GM18499 (cell line): Measurements from ENCODE around the gene PPA2.
"Not testable (repeated sequence)": the region's sequence is repeated elsewhere in the genome, so short reads cannot be mapped to it uniquely, and the experiment has no call there.

Source experiments
- ATAC-seq: cut with Tn5 transposase; IDR thresholded peaks from one replicate; pipeline ENCODE4 v1.9.1; 2021; ENCODE audit warnings: moderate number of reproducible peaks; ENCODE audit not compliant: insufficient read depth, unreplicated experiment

Gene PPA2

DNA sequence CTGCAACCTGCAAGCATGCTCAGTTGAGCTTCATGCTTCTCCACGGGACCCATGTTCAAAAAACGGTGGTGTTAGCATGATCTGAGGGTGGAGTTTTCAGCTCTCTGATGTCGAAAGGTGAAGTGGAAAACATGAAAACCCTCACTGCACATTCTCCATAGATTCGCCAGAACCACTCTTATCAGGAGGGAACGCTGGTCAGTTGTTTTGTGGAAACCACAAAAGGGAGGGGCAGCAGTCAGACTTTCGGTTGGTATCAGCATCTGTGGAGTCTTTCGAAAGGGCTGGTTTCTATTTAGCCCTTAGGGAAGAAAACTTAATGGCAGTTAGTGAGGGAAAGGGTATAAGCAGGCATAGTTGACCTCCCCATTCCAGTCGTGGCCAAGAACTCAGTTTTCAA is 12.6 kb downstream of the PPA2 start:
- no peak for ATAC-seq

DNA sequence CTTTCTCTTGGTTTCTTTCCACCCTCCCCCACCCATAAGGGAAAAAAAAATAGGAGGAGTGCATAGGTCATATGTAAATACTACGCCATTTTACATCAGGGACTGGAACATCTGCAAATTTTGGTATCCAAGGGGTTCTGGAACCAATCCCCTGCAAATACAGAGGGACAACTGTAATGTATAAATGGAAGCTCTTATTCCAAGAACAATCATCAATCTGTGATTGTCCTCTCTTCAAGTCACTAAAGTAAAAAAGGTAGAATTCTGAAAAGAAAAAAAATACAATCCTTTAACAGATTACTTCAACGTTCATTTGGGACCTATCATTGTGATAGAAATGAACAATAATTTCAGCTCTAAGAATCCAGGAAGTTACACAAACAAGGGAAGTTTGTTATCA is 13.6 kb downstream of the PPA2 start:
- ATAC-seq: no peak

DNA sequence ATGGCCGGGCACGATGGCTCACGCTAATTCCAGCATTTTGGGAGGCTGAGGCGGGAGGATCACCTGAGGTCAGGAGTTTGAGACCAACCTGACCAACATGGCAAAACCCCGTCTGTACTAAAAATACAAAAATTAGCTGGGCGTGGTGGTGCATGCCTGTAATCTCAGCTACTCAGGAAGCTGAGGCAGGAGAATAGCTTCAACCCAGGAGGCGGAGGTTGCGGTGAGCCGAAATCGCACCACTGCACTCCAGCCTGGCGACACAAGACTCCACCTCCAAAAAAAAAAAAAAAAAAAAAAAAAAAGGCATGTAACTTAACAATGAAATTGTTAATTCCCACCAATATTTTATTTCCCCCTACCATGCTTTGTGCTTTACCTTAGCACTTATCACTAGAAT is 15.3 kb downstream of the PPA2 start:
- ATAC-seq: not testable (repeated sequence)

DNA sequence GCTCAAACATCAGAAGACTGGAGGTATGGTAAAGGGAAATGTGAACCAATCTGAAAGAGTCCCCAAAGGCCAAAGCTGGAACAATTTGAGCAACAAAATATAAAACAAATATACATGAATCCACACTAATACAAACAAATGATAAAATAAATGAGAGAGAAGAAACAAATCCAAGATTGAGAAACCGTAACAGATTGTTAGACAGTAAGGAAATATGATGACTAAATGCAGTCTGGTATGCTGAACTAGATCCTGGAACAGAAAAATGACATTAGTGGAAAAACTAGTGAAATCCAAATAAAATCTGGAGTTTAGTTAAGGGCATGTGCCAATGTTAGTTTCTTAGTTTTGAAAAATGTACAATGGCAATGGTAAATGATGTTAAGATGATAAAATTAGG is 15.9 kb downstream of the PPA2 start:
- no peak for ATAC-seq

DNA sequence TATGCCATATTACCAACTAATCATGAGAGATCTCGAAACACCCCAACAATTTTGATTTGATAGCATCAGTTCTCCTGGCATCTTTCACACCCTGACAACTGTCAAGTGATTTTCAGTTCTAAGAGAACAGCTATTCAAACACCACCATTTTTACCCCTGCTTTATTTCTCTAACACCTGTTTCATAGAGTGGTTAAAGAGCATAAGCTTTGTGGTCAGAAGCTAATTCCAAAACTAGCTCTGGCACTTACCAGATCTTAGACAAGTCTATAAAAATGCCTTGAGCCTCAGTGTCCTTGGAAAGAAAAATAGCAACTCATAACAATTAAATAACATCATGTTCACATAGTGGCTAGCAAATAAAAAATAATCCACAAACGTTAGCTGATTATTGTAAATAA is 17.9 kb downstream of the PPA2 start:
- ATAC-seq: no peak

DNA sequence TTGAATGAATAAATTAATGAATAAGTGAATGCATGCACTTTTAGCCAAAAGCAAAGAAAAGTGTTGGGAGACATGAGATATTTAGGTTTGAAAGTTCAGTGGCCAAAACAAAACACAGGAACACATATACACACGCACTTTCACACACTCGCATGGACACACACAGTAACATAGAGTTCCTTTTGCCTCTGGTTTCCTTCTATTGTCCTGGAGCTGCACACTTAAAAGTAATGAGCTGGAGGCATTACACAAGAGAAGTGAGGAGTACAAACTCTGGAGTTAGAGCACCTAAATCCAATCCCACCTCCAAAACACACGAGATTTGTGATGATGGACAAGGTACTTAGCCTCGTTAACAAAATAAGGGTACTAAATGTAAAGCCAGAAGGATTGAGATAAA is 18.7 kb downstream of the PPA2 start:
- ATAC-seq: no peak

DNA sequence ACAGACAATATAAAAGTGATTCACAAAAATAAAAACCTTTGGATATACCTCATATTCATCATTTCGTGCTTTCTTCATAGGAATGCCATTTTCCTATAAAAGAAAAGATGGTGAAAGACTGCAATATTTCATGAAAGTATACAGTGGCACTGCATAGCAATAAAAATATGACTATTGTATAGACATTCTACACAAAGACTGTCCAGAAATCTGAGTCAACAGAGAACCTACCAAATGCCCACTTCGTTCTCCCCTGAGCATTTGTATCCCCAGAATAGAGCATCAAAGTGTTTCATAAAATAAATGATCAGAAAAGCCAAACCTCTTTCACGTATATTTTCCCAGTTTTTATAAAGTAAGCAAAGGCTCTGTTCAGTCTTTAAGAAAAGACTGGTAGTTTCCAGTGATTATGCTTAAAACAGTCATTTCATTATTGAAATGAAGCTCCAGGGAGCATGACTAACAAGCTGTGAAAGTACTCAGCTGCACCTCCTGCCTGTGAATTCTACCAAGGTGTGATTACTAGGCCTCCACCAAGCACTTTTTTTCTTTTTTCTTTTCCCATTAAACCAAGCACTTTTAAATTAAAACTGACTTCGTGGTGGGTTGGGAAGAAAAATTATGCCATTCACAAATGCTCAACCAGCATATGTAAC is 20.2 kb downstream of the PPA2 start:
- peak; percentile 85 for ATAC-seq

DNA sequence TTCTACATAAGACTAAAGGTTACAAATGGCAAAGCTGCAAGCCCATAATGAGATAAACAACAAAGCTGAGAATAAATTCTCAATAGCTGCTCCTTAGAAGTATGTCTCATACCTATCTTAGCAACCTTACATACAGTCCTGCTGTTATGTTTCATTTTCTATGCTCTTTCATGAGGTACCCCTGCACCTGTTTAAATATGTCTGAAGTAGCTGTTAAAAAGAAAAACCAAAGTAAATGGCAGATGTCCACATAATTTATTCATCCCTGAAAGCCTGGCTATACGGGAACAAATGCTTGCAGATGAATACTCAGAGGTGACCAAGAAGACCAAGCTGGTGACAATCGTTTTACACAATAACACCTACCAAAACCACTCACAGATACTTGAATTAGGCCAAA is 22.5 kb downstream of the PPA2 start:
- no peak for ATAC-seq

DNA sequence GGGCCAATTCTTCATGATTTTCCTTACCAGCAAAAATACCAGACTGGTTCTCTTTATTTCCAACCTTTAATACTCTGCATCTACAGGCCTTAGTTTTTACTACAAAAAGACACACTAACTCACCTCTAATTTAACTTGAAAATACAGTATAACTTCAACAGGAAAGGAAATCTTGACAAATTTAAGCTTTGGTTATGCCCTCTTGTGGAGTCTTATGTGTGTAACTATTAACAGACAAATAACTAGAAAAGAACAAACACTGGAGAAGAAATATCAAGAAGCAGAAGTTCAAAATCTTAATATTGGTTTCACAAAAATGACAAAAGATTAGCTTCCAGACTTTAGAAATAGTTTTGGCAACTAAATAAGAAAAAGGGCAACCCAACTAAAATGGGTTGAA is 33.0 kb downstream of the PPA2 start:
- no peak for ATAC-seq

DNA sequence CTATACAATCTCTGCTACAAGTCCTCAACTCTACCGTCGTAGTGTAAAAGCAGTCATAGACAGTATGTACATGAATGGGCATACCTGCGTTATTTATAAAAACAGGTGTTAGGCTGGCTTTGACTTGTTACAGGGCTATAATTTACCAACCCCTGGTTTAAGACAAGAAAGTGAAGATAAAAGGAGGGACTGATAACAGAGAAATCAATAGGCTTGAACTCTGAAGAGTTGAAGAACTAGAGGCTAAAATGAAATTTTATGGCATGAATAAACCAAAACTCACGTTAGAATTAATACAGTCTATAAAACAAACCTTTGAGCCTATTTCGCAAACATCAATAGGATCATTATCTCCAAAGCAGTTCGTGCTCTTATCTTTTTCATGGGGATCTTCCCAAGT is 36.2 kb downstream of the PPA2 start:
- ATAC-seq: no peak

DNA sequence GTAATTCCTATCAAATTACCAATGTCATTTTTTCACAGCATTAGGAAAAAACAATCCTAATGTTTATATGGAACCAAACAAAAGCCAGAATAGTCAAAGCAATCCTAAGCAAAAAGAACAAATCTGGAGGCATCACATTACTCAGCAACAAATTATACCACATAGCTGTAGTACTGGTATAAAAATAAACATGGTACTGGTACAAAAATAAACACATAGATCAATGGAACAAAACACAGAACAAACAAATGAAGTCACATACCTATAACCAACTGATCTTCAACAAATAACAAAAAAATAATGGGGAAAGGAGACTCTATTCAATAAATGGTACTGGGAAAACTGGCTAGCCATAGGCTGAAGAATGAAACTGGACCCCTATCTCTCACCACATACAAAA is 37.4 kb downstream of the PPA2 start:
- ATAC-seq: no peak

DNA sequence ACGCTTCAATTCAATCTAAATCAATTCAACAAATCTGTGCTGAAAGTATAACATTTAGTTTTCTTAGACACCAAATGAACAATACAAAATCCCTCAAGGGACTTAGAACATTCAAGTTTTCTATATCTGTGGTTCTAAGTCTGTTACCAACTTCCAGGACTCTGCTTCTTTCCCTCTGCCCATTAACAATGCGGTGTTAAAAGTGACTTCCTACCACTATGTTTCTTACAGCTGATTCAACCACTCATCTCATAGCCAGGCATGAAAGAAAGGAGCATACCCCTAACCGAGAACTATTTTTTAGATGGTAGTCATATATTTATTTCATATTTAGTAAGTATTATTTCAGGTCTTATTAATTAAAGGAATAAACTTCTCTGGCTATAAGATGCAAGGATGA is 38.9 kb downstream of the PPA2 start:
- ATAC-seq: no peak

DNA sequence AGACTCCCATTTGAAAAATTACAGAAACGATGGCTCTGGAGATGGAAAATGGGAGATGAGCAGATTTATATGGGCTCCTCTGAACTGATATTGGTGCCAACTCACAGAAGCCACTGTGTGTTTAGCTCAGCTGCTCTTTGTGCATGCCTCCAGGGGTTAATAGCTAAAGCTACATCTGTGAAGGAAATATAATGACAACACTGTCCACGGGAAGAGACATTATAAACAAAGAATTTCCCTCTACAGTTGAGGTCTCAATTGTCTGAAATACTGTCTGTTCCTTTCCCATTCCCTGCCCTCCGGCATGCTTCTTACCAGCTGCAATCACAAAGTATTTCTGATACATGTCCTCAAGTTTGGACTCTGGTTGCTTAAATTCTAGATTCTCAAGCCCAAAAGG is 40.4 kb downstream of the PPA2 start:
- ATAC-seq: no peak

DNA sequence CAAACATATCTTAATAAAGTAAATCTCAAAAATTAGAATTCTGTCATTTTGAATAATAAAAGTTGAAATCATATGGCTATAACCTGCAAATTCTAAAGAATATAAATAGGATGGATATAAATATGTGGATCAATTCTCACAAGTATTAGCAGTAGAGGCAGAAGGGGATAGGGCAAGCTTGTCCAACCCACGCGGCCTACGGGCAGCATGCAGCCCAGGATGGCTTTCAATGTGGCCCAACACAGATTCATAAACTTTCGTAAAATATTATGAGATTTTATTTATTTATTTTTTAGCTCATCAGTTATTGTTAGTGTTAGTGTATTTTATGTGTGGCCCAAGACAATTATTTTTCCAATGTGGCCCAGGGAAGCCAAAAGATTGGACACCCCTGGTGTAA is 41.4 kb downstream of the PPA2 start:
- no peak for ATAC-seq

DNA sequence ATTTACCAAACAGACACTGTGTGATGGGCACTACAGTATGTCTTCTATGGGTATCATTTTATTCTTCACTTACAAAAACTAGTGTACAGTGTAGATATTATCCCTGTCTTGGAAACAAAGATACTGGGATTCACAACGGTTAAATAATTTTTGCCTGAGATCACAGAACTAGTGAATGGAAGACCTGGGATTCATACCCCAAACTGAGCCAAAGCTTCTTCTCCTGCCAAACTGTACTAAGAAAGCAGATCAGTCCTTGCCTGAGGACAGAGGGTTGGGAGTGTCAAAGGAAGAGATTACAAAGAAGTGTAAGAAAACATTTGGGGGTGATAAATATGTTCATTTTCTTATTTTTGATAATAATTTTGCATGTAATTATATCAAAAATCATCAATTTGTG is 43.1 kb downstream of the PPA2 start:
- ATAC-seq: no peak

DNA sequence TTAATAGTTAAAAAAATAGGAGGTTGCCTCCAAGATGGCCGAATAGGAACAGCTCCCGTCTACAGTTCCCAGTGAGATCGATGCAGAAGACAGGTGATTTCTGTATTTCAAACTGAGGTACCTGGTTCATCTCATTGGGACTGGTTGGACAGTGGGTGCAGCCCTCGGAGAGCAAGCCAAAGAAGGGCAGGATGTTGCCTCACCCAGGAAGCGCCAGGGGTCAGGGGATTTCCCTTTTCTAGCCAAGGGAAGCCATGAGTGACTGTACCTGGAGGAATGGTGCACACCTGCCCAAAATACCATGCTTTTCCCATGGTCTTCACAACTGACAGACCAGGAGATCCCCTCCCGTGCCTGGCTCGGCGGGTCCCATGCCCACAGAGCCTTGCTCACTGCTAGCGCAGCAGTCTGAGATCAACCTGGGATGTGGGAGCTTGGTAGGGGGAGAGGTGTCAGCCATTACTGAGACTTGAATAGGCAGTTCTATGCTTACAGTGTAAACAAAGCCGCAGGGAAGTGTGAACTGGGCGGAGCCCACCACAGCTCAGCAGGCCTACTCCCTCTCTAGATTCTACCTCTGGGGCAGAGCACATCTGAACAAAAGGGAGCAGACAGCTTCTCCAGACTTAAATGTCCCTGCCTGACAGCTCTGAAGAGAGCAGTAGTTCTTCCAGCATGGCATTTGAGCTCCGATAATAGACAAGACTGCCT is 47.5 kb downstream of the PPA2 start:
- ATAC-seq: no peak

DNA sequence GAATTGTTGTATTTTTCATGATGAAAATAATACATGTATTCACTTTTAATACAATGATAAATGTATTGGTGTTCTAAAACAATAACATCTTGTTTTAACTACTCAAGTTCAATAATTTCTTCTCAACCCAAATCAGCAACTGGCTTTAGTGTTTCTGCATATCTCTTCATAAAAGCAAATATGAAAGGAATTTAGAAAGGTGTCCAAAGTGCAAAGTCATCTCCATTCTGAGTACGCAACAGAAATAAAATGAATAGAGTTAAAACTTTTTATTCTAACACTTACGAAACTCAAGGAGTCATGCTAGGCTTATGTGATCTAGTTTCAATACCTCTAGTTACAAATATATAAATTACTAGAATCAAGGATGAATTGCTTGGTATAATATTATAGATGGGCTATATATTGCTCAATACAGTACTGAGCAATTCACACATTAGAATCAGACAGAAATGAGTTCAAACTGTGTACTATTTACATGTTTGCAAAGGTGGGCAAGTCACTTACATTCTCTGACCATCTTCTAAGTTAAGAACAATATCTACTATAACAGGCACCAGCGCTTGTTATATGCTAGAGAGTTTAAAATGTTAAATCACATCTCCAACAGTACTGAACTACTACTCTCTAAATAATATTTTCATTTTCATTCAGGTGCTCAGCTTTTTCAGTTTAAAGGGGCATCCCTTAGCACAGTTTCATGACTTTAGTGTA is 51.5 kb downstream of the PPA2 start:
- ATAC-seq: no peak

DNA sequence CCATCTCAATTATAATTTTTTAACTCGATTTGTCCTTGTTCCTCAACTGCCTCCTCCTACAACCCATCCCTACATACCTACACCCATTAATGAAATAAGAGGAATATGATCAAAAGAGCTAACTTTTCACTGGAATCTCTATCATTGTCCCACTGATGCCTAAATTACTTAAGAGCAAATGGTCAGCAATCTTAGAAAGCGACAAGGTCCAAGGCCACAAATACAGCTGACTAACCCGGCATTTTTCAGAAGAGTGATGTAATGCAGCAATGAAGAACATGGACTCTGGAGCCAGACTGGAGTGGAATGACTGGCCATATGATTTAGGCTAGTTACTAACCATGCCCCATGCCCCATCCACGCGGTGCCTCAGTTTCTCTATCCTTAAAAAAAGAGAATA is 56.2 kb downstream of the PPA2 start:
- ATAC-seq: no peak

DNA sequence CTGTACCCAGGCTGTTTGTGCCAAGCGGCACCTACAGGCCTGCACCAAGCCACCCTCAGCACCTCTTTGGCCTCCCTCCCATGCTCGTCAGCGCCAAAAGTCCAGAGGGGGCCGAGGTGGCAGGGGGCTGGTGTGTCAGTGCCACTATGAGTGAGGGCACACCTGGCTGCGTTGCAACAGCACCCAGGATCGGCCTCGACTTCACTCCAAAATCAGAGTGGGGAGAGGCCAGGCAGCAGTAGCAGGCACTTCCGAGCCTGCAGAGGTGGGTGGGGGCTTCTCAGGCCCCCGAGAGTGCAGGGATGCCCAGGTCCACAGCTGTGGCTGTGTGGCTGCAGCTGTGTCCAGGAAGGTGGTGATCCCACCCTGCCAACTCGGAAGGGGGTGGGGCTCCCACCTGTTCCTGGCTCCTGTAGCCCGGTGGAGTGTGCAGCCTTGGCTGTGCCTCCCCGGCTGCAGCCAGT is 58.5 kb downstream of the PPA2 start:
- ATAC-seq: no peak

DNA sequence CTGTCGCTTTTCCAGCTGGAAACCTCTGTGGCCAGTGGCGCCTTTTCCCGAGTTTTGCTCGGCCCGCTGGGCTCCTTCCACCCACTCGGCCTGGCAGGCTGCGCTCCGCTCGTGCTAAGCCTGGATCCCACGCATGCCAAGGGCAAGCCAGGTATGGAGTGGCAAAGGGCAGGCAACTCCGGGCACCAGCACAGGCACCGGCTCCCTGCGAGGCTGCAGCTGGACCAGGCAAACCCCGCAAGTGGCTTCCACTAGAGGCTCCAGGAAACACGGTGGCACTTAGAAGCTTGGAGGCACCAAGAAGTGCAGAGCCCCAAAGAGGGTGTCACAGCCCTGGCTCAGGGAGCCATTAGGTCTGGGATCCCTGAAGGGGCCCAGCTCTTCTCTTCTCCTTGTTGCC is 59.5 kb downstream of the PPA2 start:
- no peak for ATAC-seq

DNA sequence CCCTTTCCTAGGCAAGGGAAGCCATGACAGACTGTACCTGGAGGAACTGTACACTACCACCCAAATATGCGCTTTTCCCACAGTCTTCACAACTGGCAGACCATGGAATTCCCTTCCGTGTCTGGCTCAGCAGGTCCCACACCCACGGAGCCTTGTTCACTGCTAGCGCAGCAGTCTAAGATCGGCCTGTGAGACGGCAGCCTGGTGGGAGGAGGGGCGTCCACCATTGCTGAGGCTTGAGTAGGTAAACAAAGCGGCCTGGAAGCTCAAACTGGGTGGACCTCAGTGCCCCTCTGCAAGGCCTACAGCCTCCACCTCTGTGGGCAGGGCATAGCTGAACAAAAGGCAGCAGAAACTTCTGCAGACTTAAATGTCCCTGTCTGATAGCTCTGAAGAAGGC is 64.7 kb downstream of the PPA2 start:
- not testable (repeated sequence) for ATAC-seq
